HTERT RPE-1 (cell line): ENCODE measurements around the gene ANKRD12.

Experiments
- in situ Hi-C: fragments of 300-500 bp; cut with MboI; formaldehyde crosslinking; loops from 4 replicates; pipeline ENCODE4 v1.14.3; 2020; ENCODE audit warnings: low sequenced_read_pairs

The ANKRD12 gene

GRCh38 chr18:9334973-9335696, 198.6 kb downstream of the ANKRD12 start:
- in situ Hi-C loops: no loop called here
